Cardiac fibroblast (primary cell): ENCODE data around the gene COTL1.

ENCODE experiments used
- DNase-seq, 2 donors: peaks; one replicate each; pipeline versions ENCODE4 v3.0.0 to v3.0.0-alpha.2; 2010; ENCODE audit warnings: low read depth in 2 of 2
- H3K4me3 ChIP-seq, 2 donors: replicated peaks in 1 of 2; 1 replicate in 1 of 2; 2 replicates in 1 of 2; pipeline ENCODE4 v1.5.1; 2011; ENCODE audit warnings: low read depth in 2 of 2, low read length in 2 of 2, mild to moderate bottlenecking in 2 of 2, moderate library complexity in 1 of 2
- TF ChIP-seq, protein P1 (sequence below): IDR thresholded peaks from one replicate; pipeline ENCODE4 v1.5.1; 2011; ENCODE audit warnings: low read depth, mild to moderate bottlenecking, low read length, inconsistent platforms

Gene COTL1

DNA sequence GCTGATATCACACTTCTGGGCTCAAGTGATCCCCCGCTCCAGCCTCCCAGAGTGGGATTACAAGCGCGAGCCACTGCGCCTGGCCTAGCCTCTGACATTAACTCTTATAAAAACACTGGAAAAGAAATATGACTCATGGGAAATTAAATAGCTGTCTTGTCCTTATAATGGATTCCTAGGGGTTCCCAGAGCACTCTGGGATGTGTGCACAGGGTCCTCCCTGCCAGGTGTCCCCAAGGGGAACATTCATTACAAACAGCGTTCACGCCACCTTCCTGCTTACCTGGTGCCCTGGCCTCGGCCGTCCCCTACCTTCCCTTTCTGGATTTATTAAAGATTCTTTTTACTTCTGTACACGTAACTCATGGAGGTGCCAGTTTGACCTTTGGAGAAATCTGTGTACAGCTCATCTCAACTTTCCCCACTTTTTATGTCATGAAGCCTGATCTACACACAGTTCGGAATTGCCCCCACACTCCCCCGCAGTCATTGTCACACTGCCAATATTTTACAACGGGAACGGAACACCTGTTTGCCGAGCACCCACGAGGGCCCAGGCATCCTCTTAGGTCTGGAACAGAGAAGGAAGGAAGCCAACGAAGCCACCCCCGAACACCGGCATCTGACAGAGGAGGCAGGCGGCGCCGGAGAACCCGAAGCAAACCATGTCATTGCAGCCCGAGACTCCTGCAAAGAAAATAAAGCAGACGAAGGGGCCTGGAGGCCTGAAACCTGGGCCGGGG is 73.7 kb downstream of the COTL1 start:
- no peak for DNase-seq
- no peak overlapping the region for H3K4me3 ChIP-seq
- TF ChIP-seq, protein P1, sequence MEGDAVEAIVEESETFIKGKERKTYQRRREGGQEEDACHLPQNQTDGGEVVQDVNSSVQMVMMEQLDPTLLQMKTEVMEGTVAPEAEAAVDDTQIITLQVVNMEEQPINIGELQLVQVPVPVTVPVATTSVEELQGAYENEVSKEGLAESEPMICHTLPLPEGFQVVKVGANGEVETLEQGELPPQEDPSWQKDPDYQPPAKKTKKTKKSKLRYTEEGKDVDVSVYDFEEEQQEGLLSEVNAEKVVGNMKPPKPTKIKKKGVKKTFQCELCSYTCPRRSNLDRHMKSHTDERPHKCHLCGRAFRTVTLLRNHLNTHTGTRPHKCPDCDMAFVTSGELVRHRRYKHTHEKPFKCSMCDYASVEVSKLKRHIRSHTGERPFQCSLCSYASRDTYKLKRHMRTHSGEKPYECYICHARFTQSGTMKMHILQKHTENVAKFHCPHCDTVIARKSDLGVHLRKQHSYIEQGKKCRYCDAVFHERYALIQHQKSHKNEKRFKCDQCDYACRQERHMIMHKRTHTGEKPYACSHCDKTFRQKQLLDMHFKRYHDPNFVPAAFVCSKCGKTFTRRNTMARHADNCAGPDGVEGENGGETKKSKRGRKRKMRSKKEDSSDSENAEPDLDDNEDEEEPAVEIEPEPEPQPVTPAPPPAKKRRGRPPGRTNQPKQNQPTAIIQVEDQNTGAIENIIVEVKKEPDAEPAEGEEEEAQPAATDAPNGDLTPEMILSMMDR: no peak

DNA sequence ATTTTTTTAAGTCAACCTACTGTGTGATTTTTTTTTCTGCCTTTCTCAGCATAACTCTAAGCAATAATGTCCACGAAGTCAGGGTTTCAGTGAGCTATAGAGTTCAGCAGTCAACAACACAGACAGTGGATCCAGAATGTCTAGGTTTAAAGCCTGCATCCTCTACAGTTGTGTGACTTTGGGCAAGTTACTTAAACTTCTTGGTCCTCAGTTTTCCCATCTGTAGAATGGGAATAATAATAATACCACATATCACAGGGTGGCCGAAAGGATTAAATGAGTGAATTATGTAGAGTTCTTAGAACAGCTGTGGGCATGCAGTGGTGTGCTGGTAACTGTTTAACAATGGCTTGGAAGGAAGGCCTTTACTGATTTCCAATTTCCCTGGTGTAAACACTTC is 74.6 kb downstream of the COTL1 start:
- no peak for DNase-seq
- H3K4me3 ChIP-seq: no peak overlapping the region
- TF ChIP-seq, protein P1: no peak

DNA sequence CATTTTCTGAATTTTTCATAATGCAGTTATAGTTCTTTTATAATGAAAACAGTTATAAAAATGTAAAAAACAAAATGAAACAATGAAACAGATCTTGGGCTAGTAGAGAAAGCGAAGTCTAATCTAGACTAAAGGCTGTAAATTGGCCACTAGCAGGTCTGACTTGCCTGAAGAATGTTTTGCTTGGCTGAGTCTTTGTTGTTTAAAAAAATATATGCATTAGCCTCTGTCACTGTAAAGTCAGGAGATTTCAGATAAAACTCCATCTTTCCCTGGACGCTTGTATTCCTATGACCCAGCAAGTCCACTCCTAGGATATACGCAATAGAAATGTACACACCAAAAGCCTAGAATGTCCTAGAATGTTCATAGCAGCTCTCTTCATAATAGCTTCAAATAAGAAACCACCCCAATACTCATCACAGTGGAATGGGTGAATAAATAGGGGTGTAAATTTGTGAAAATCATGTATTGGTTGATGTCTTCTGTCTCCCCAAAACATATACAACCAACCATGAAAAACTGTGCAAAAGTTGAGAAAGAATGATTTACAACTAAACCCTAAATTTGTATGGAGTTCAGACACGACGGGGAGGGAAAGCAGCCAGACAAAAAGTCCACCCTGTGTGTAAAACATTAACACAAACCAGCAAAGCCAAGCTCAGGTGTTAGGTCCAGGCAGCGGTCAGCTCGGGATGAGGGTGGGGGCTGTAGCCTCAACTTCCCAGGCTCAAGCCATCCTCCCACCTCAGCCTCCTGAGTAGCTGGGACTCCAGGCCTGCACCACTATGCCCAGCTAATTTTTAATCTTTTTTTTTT is 75.7 kb downstream of the COTL1 start:
- peak; percentile 58 to 78 for DNase-seq
- TF ChIP-seq, protein P1: no peak
- H3K4me3 ChIP-seq: no peak overlapping the region

DNA sequence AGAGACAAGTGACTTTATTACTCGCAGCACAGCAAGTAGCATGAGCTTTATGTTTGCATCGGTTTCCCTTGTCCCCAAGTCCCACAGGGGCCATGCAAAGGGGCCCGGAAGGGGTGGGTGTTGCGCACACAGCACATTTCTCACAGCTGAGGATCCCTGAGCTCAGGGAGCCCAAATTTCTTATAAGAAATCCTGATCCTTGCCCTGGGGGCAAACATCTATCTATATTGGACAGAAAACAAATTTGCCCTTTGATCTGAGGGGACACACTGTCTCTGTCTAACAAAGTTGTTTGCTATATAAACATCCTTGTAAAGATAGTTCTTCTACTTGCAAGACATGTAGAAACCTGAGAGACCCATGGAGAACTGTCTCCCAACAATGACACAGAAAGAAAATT is 77.7 kb downstream of the COTL1 start:
- TF ChIP-seq, protein P1: no peak
- DNase-seq: no peak
- H3K4me3 ChIP-seq: no peak overlapping the region

DNA sequence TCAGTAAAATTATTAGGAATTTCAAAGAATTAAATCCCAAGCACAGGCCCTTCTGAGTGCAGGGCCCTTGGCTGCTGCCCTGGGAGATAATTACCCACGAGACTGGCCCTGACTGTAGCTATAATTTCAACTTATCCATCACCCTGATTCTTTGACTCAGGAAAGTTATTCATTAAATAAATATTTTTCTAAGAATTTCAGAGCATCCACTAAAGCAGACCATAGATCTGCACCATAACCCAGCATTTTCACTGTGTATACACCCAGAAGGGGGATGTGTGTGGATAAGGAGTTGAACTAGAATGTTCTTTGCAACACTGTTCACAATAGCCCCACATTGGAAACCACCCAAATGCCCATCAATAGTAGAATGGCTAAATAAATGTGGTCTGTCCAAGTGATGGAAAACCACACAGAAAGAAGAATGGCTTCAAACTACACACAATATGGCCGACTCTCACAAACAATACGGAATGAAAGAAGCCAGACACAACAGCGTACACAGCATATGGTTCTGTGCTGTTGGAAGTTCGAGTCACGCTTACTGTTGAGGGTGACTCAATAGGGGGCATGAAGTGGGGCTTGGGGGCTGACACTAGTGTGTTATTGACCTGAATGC is 79.5 kb downstream of the COTL1 start:
- TF ChIP-seq, protein P1: no peak
- no peak for DNase-seq
- no peak overlapping the region for H3K4me3 ChIP-seq

DNA sequence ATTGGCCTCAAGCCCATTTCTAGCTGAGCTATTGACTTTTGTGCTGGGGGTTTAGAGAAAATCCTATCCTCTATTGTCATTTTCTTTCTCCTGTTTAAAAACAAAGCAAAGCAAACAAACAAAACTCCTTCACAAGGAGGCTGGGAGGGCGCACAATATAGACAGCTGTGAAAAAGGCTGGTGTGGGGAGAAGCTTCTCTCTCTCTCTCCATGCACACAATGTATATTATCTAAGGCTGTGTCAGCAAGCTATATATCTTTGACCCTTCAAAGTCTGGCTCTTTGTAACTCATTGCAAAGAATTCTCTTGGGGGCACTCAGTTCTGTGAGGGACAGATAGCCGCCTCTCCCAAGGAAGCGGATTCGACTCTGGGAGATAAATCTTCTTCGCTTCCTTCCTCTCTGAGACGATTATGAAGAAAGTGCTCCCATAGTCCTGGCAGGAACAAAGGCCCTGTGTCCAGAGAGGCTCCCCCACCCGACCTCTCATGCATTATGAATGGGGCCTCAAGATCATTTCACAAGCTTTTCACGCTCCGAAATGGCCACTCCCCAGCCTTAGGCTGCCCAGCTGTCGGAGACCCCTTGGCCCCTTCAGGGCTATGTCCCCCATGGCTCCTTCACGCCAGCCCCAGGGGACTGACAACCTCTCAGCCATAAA is 80.3 kb downstream of the COTL1 start:
- no peak overlapping the region for H3K4me3 ChIP-seq
- DNase-seq: no peak
- TF ChIP-seq, protein P1: no peak
